MM.1S (cell line): ENCODE results near the gene CEACAM16.

Experiments
- DNase-seq: peaks from one replicate; pipeline ENCODE4 v3.0.0-alpha.2; 2015
- H2AFZ ChIP-seq: fragments of 300-600 bp; sonication (generic); 2 replicates; pipeline ENCODE4 v1.6.0; 2016; ENCODE audit warnings: antibody characterized with exemption, low read length
- H3F3A ChIP-seq: fragments of 300-600 bp; sonication (generic); 2 replicates; pipeline ENCODE4 v1.6.1; 2016; ENCODE audit warnings: mild to moderate bottlenecking, antibody characterized with exemption, low read length, moderate library complexity, mixed read lengths; ENCODE audit not compliant: insufficient read depth
- H3K27ac ChIP-seq: fragments of 300-600 bp; sonication (generic); 2 replicates; pipeline ENCODE4 v1.5.1; 2016; ENCODE audit warnings: mild to moderate bottlenecking, low read length
- H3K27me3 ChIP-seq: fragments of 300-600 bp; sonication (generic); replicated peaks from 2 replicates; pipeline ENCODE4 v1.6.0; 2016; ENCODE audit warnings: low read length; ENCODE audit not compliant: insufficient read depth
- H3K36me3 ChIP-seq: fragments of 300-600 bp; sonication (generic); replicated peaks from 2 replicates; pipeline ENCODE4 v1.6.1; 2016; ENCODE audit warnings: mild to moderate bottlenecking, low read length, mixed read lengths; ENCODE audit not compliant: insufficient read depth
- H3K4me1 ChIP-seq: fragments of 300-600 bp; sonication (generic); 2 replicates; pipeline ENCODE4 v1.6.1; 2016; ENCODE audit warnings: low read length, mixed read lengths
- H3K4me2 ChIP-seq: fragments of 300-600 bp; sonication (generic); 2 replicates; pipeline ENCODE4 v1.6.0; 2016; ENCODE audit warnings: low read depth, low read length
- H3K4me3 ChIP-seq: fragments of 300-600 bp; sonication (generic); 2 replicates; pipeline ENCODE4 v1.5.1; 2016; ENCODE audit warnings: low read length, mixed read lengths
- H3K79me2 ChIP-seq: fragments of 300-600 bp; sonication (generic); 2 replicates; pipeline ENCODE4 v1.6.1; 2016; ENCODE audit warnings: mixed run types, low read length, mixed read lengths
- H3K9ac ChIP-seq: fragments of 300-600 bp; sonication (generic); 2 replicates; pipeline ENCODE4 v1.6.1; 2016; ENCODE audit warnings: low read length, mixed read lengths
- H3K9me2 ChIP-seq: fragments of 300-600 bp; sonication (generic); replicated peaks from 2 replicates; pipeline ENCODE4 v1.6.1; 2016; ENCODE audit warnings: mild to moderate bottlenecking, low read length, mixed read lengths; ENCODE audit not compliant: insufficient read depth
- H3K9me3 ChIP-seq: fragments of 300-600 bp; sonication (generic); replicated peaks from 2 replicates; pipeline ENCODE4 v1.6.1; 2016; ENCODE audit warnings: mild to moderate bottlenecking, low read length, mixed read lengths; ENCODE audit not compliant: insufficient read depth
- H4K20me1 ChIP-seq: fragments of 300-600 bp; sonication (generic); 2 replicates; pipeline ENCODE4 v1.6.1; 2016; ENCODE audit warnings: mild to moderate bottlenecking, low read length, moderate library complexity, mixed read lengths; ENCODE audit not compliant: insufficient read depth
- EZH2 ChIP-seq: fragments of 300-600 bp; sonication (generic); optimal IDR thresholded peaks from 2 replicates; pipeline ENCODE3; 2017; ENCODE audit warnings: low read depth, mild to moderate bottlenecking, antibody characterized with exemption, low read length, mixed read lengths
- EZH2phosphoT487 ChIP-seq: fragments of 300-600 bp; sonication (generic); IDR thresholded peaks from 2 replicates; pipeline ENCODE4 v1.6.1; 2018; ENCODE audit warnings: antibody characterized with exemption, low read length
- TF ChIP-seq, protein P1 (sequence below): fragments of 300-600 bp; sonication (generic); IDR thresholded peaks from 2 replicates; pipeline ENCODE4 v1.5.1; 2016; ENCODE audit warnings: antibody characterized with exemption, low read length, mixed read lengths

The CEACAM16 gene

DNA sequence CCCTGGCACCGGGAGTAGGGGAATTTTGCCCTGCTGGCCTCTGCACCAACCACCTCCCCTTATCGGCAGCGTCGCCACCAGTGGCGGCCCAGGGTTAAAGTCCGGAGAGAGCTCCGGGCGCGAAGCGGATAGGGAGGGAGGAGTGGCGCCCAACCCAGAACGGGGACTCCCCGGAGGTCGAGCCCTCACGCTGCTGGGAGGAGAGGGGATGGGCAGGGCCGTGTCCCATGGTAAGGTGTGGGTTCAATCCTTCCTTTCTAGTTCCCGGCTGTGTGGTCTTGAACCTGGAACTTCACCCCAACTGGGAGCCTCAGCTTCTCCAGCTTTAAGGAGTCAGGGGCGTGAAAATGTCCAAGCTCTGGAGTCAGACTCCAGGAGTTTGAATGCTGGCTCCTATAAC lies 26.3 kb downstream of the CEACAM16 start:
- H3K9me3 ChIP-seq = no peaks in the 10 kb centered on the region
- H3K4me1 ChIP-seq = peaks cover 38% of the 10 kb centered on the region
- no peak for DNase-seq
- H3K9ac ChIP-seq = no peak overlapping the region
- peak overlapping the region; percentile 31; the same call in 1 of the 2 replicates for H2AFZ ChIP-seq
- H3K79me2 ChIP-seq = no peaks in the 10 kb centered on the region
- H3K9me2 ChIP-seq = no peaks in the 10 kb centered on the region
- H4K20me1 ChIP-seq = no peaks in the 10 kb centered on the region
- H3K27ac ChIP-seq = no peak overlapping the region
- H3K4me2 ChIP-seq = no peak overlapping the region
- no peak for TF ChIP-seq EZH2
- TF ChIP-seq, protein P1, sequence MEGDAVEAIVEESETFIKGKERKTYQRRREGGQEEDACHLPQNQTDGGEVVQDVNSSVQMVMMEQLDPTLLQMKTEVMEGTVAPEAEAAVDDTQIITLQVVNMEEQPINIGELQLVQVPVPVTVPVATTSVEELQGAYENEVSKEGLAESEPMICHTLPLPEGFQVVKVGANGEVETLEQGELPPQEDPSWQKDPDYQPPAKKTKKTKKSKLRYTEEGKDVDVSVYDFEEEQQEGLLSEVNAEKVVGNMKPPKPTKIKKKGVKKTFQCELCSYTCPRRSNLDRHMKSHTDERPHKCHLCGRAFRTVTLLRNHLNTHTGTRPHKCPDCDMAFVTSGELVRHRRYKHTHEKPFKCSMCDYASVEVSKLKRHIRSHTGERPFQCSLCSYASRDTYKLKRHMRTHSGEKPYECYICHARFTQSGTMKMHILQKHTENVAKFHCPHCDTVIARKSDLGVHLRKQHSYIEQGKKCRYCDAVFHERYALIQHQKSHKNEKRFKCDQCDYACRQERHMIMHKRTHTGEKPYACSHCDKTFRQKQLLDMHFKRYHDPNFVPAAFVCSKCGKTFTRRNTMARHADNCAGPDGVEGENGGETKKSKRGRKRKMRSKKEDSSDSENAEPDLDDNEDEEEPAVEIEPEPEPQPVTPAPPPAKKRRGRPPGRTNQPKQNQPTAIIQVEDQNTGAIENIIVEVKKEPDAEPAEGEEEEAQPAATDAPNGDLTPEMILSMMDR = no peak
- TF ChIP-seq EZH2phosphoT487 = no peak
- H3K27me3 ChIP-seq = no peaks in the 10 kb centered on the region
- no peak overlapping the region for H3K4me3 ChIP-seq
- H3K36me3 ChIP-seq = no peaks in the 10 kb centered on the region
- peaks cover 30% of the 10 kb centered on the region for H3F3A ChIP-seq

- H3K27me3 ChIP-seq = no peaks in the 10 kb centered on the region
- H3K36me3 ChIP-seq = no peaks in the 10 kb centered on the region
- H3K4me1 ChIP-seq = peaks cover 35% of the 10 kb centered on the region
- no peak overlapping the region for H3K4me2 ChIP-seq
- no peak for DNase-seq
- H2AFZ ChIP-seq = no peak overlapping the region
- H3K9me2 ChIP-seq = no peaks in the 10 kb centered on the region
- H3K79me2 ChIP-seq = no peaks in the 10 kb centered on the region
- no peak for TF ChIP-seq EZH2
- TF ChIP-seq EZH2phosphoT487 = no peak
- TF ChIP-seq, protein P1 = no peak
- no peak overlapping the region for H3K9ac ChIP-seq
- no peaks in the 10 kb centered on the region for H3K9me3 ChIP-seq
- no peak overlapping the region for H3K27ac ChIP-seq
- H4K20me1 ChIP-seq = no peaks in the 10 kb centered on the region
- peaks cover 28% of the 10 kb centered on the region for H3F3A ChIP-seq
- no peak overlapping the region for H3K4me3 ChIP-seq
Measured at GRCh38 chr19:44725684-44726083, 26.7 kb downstream of the CEACAM16 start.

- Histone ChIP-seq H3K36me3 (no peaks in the 10 kb centered on the region), H3K79me2 (no peaks in the 10 kb centered on the region), H3K27ac (no peak overlapping the region), H3K9ac (no peak overlapping the region), H3K27me3 (no peaks in the 10 kb centered on the region), H3K9me2 (no peaks in the 10 kb centered on the region), H3K4me1 (peaks cover 29% of the 10 kb centered on the region), H2AFZ (no peak overlapping the region), H3F3A (peaks cover 21% of the 10 kb centered on the region), H3K4me3 (no peak overlapping the region), H3K9me3 (no peaks in the 10 kb centered on the region), H3K4me2 (no peak overlapping the region), H4K20me1 (no peaks in the 10 kb centered on the region)
- TF ChIP-seq, protein P1 = no peak
- TF ChIP-seq EZH2 (no peak), EZH2phosphoT487 (no peak)
- no peak for DNase-seq
Measured at GRCh38 chr19:44726465-44726864, 27.5 kb downstream of the CEACAM16 start.
